Neural cell (in vitro differentiated cells): ENCODE data around the gene REC114. TPM values are rescaled to one million over a fixed set of nuclear protein-coding genes. Genes with fewer than 3 reads are reported as not detected.

Experiments
- H2AFZ ChIP-seq: fragments of 200-600, 300-800 bp; sonication (generic), shearing (Covaris generic); 2 replicates; pipeline ENCODE4 v1.6.0; 2014; ENCODE audit warnings: low read depth, mild to moderate bottlenecking, antibody characterized with exemption, low read length, moderate library complexity
- H3F3A ChIP-seq: fragments of 200-600 bp; shearing (Covaris generic); 2 replicates; pipeline ENCODE4 v1.6.1; 2016; ENCODE audit warnings: mild to moderate bottlenecking, moderate library complexity, mixed read lengths, antibody characterized with exemption, low read length; ENCODE audit not compliant: insufficient read depth, poor library complexity, severe bottlenecking
- H3K27ac ChIP-seq: fragments of 200-600, 300-800 bp; sonication (generic), shearing (Covaris generic); 2 replicates; pipeline ENCODE4 v1.5.1; 2014; ENCODE audit warnings: mild to moderate bottlenecking, low read length, moderate library complexity
- H3K27me3 ChIP-seq: fragments of 300-800, 200-600 bp; sonication (generic), shearing (Covaris generic); 2 replicates; pipeline ENCODE4 v1.6.0; 2014; ENCODE audit warnings: mild to moderate bottlenecking, low read depth, low read length, moderate library complexity; ENCODE audit not compliant: insufficient read depth
- H3K36me3 ChIP-seq: fragments of 300-800, 200-600 bp; sonication (generic), shearing (Covaris generic); 2 replicates; pipeline ENCODE4 v1.5.1; 2014; ENCODE audit warnings: mild to moderate bottlenecking, antibody characterized with exemption, low read length, moderate library complexity; ENCODE audit not compliant: insufficient read depth
- H3K4me2 ChIP-seq: fragments of 300-800, 200-600 bp; sonication (generic), shearing (Covaris generic); 2 replicates; pipeline ENCODE4 v1.6.0; 2014; ENCODE audit warnings: mild to moderate bottlenecking, low read length
- H3K4me3 ChIP-seq: fragments of 300-800, 200-600 bp; sonication (generic), shearing (Covaris generic); 2 replicates; pipeline ENCODE4 v1.5.1; 2014; ENCODE audit warnings: mild to moderate bottlenecking, low read length, moderate library complexity
- H3K79me2 ChIP-seq: fragments of 200-600 bp; shearing (Covaris generic); replicated peaks from 2 replicates; pipeline ENCODE4 v1.6.0; 2014; ENCODE audit warnings: mild to moderate bottlenecking, low read length, moderate library complexity; ENCODE audit not compliant: insufficient read depth
- H3K9ac ChIP-seq: fragments of 300-800, 200-600 bp; sonication (generic), shearing (Covaris generic); 2 replicates; pipeline ENCODE4 v1.6.1; 2016; ENCODE audit warnings: mild to moderate bottlenecking, low read length, mixed read lengths
- H3K9me2 ChIP-seq: fragments of 200-600 bp; shearing (Covaris generic); 2 replicates; pipeline ENCODE4 v1.6.1; 2016; ENCODE audit warnings: mild to moderate bottlenecking, low read length, mixed read lengths; ENCODE audit not compliant: insufficient read depth
- H3K9me3 ChIP-seq: fragments of 200-600, 300-800 bp; sonication (generic), shearing (Covaris generic); 2 replicates; pipeline ENCODE4 v1.6.1; 2016; ENCODE audit warnings: mild to moderate bottlenecking, mixed run types, low read length, moderate library complexity, mixed read lengths
- H4K20me1 ChIP-seq: fragments of 200-600 bp; shearing (Covaris generic); 2 replicates; pipeline ENCODE4 v1.6.1; 2016; ENCODE audit warnings: mild to moderate bottlenecking, mixed run types; ENCODE audit not compliant: insufficient read depth
- CTCF ChIP-seq: fragments of 450-650 bp; IDR thresholded peaks from 2 replicates; pipeline ENCODE4 v1.5.1; 2014; ENCODE audit warnings: antibody characterized with exemption, mild to moderate bottlenecking, moderate library complexity; ENCODE audit not compliant: poor library complexity, severe bottlenecking
- EP300 ChIP-seq: fragments of 450-650 bp; conservative IDR thresholded peaks from 2 replicates; pipeline ENCODE4 v1.6.1; 2014; ENCODE audit warnings: antibody characterized with exemption, mild to moderate bottlenecking, moderate library complexity; ENCODE audit not compliant: poor library complexity, severe bottlenecking
- EZH2 ChIP-seq: fragments of 200-600, 300-800 bp; shearing (Covaris generic), sonication (generic); IDR thresholded peaks from 2 replicates; pipeline ENCODE4 v1.6.1; 2014; ENCODE audit warnings: antibody characterized with exemption, low read length, borderline replicate concordance, mild to moderate bottlenecking; ENCODE audit not compliant: insufficient read depth, poor library complexity, severe bottlenecking
- MXI1 ChIP-seq: fragments of 450-650 bp; conservative IDR thresholded peaks from 2 replicates; pipeline ENCODE4 v1.6.1; 2014; ENCODE audit warnings: antibody characterized with exemption, mild to moderate bottlenecking; ENCODE audit not compliant: poor library complexity, severe bottlenecking
- POLR2AphosphoS5 ChIP-seq: IDR thresholded peaks from 2 replicates; pipeline ENCODE4 v1.6.1; 2012
- RAD21 ChIP-seq: fragments of 450-650 bp; conservative IDR thresholded peaks from 2 replicates; pipeline ENCODE4 v1.6.1; 2014; ENCODE audit warnings: antibody characterized with exemption, mild to moderate bottlenecking, moderate library complexity
- REST ChIP-seq: IDR thresholded peaks from 2 replicates; pipeline ENCODE4 v1.6.1; 2012; ENCODE audit warnings: borderline replicate concordance
- SMC3 ChIP-seq: fragments of 450-650 bp; conservative IDR thresholded peaks from 2 replicates; pipeline ENCODE4 v1.6.1; 2014; ENCODE audit warnings: antibody characterized with exemption, mild to moderate bottlenecking, moderate library complexity; ENCODE audit not compliant: poor library complexity
- TAF1 ChIP-seq: IDR thresholded peaks from 2 replicates; pipeline ENCODE4 v1.6.1; 2012; ENCODE audit warnings: low read depth
- polyA plus RNA-seq: library from polyadenylated mRNA; depleted of rRNA; stranded (reverse); fragments of >200 nt; gene quantifications from 2 replicates; pipeline ENCODE4 v1.2.3, GENCODE V29; 2014

REC114 gene
- polyA plus RNA-seq, 1 donor from 2014 or later, result not detected

DNA sequence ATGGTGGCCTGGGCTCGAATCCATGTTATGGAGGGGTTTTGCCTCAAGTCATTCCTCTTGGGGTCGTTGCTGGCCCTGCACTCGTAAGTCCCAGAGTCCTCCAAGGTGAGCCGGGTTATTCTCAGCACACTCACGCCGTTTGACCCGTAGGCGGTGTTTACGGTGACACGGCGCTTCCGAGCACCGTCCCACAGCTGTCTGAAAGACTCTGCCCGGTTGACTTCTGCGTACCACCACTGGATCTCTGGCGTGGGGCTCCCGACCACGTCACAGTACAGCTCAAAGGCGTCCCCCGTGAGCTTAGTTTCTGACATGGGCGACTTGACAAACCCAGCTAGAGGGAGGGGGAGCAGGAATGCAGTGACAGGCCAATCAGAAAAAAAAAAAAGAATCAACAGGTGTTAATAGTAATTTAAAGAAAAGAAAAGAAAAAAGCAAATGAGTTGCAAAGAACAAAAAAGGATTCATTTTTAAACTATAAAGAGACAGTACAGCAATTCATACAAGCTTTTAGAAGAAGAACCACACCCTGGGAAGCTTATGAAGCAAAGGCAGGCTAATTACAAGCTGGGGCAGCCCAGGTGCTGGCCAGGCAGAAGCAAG, 154.2 kb downstream of the REC114 start:
- Histone ChIP-seq H3K4me2 (no peak overlapping the region), H3K36me3 (no peaks in the 10 kb centered on the region), H3K27ac (no peak overlapping the region), H3K4me3 (no peak overlapping the region), H3K9me2 (no peaks in the 10 kb centered on the region), H2AFZ (no peak overlapping the region), H4K20me1 (no peaks in the 10 kb centered on the region), H3K79me2 (peaks cover 32% of the 10 kb centered on the region), H3K9ac (no peak overlapping the region), H3K27me3 (no peaks in the 10 kb centered on the region), H3K9me3 (no peaks in the 10 kb centered on the region), H3F3A (no peaks in the 10 kb centered on the region)
- TF ChIP-seq CTCF, result no peak
- TF ChIP-seq RAD21, result no peak
- TF ChIP-seq MXI1, result no peak
- no peak for TF ChIP-seq POLR2AphosphoS5
- no peak for TF ChIP-seq REST

DNA sequence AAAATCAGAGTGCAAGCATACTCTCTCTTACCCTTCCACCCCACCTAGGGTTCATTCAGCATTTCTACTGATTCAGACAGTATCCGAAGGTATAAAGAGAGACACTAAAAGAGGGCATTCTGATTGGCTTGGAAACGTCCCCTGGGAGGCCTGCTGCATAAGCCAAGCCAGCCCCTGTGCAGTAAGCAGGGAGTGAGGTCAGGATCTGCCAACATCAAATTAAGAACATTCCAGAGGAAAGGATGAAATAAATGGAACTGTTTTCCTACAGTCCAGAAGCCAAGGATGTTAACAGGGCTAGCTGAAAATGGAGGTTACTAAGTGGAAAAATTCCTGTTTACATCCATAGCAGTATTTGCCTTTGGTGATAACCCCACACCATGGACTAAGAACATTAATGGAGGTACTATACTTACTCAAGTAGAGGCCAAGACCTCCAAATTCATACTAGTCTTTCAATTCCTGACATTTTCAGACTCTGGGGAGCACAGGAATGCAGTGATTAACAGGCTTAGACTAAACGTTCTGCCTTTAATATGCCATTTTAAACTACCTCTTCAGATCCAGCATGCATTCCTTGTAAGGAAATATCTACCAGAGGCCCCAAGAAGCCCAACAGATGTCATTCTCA, 155.7 kb downstream of the REC114 start:
- Histone ChIP-seq H3K4me3 (no peak overlapping the region), H2AFZ (no peak overlapping the region), H3K9me3 (no peaks in the 10 kb centered on the region), H3K9me2 (no peaks in the 10 kb centered on the region), H3K79me2 (peaks cover 31% of the 10 kb centered on the region), H3F3A (no peaks in the 10 kb centered on the region), H3K9ac (no peak overlapping the region), H3K36me3 (no peaks in the 10 kb centered on the region), H3K27me3 (no peaks in the 10 kb centered on the region), H3K4me2 (no peak overlapping the region), H3K27ac (peak overlapping the region; percentile 7), H4K20me1 (no peaks in the 10 kb centered on the region)
- TF ChIP-seq MXI1 (no peak), SMC3 (no peak), EP300 (no peak), POLR2AphosphoS5 (no peak), EZH2 (no peak), TAF1 (no peak), CTCF (no peak), RAD21 (no peak), REST (no peak)
